Chondrocyte (in vitro differentiated cells): ENCODE measurements around the gene RBMS1. TPM values are rescaled to one million over a fixed set of nuclear protein-coding genes. Genes with fewer than 3 reads are reported as not detected.
A peak's percentile ranks its signal among the peaks of the same experiment; 100 is the strongest.

ENCODE experiments used
- DNase-seq: peaks from one replicate; pipeline ENCODE4 v3.0.0; 2021; ENCODE audit warnings: mixed read lengths, low spot score
- H3K27ac Mint-ChIP-seq: one replicate; pipeline ENCODE4 v1.8.0; 2021; ENCODE audit warnings: mild to moderate bottlenecking, moderate library complexity, mixed read lengths; ENCODE audit not compliant: unreplicated experiment
- H3K27me3 Mint-ChIP-seq: 2 replicates; pipeline ENCODE4 v1.8.0; 2021; ENCODE audit warnings: low read depth, mixed read lengths
- H3K36me3 Mint-ChIP-seq: 2 replicates; pipeline ENCODE4 v1.8.0; 2021; ENCODE audit warnings: low read depth, mixed read lengths
- H3K4me1 Mint-ChIP-seq: 2 replicates; pipeline ENCODE4 v1.8.0; 2021; ENCODE audit warnings: low read depth, mild to moderate bottlenecking, mixed read lengths
- H3K4me3 Mint-ChIP-seq: one replicate; pipeline ENCODE4 v1.8.0; 2021; ENCODE audit warnings: mild to moderate bottlenecking, moderate library complexity, mixed read lengths; ENCODE audit not compliant: unreplicated experiment
- H3K9me3 Mint-ChIP-seq: 2 replicates; pipeline ENCODE4 v1.8.0; 2021; ENCODE audit warnings: low read depth, mixed read lengths
- CTCF ChIP-seq: fragments of 200-600 bp; sonication (generic); IDR thresholded peaks from 2 replicates; pipeline ENCODE4 v1.5.0; 2021; ENCODE audit warnings: antibody characterized with exemption, mild to moderate bottlenecking, moderate library complexity
- total RNA-seq: library from RNA; stranded (reverse); gene quantifications from 3 replicates; pipeline ENCODE4 v1.2.1, GENCODE V29; 2021

RBMS1 gene
- total RNA-seq, 1 donor from 2014 or later, result 133 TPM

- Mint-ChIP-seq H3K4me3 (no peak overlapping the region), H3K9me3 (no peaks in the 10 kb centered on the region), H3K36me3 (peaks cover 12% of the 10 kb centered on the region), H3K27me3 (no peaks in the 10 kb centered on the region), H3K4me1 (peaks cover 90% of the 10 kb centered on the region), H3K27ac (peak overlapping the region; percentile 70)
- DNase-seq, result no peak
- no peak for TF ChIP-seq CTCF
These were observed 146.2 kb downstream of the RBMS1 start for GRCh38 chr2:160347269-160347863.

- Mint-ChIP-seq H3K4me3 (no peak overlapping the region), H3K27ac (peak overlapping the region; percentile 54), H3K9me3 (no peaks in the 10 kb centered on the region), H3K36me3 (peaks cover 11% of the 10 kb centered on the region), H3K27me3 (no peaks in the 10 kb centered on the region), H3K4me1 (peaks cover 90% of the 10 kb centered on the region)
- no peak for DNase-seq
- TF ChIP-seq CTCF, result no peak
These were observed 148.4 kb downstream of the RBMS1 start for GRCh38 chr2:160345071-160345764.

GRCh38 chr2:160343404-160343803 lies 150.2 kb downstream of the RBMS1 start:
- Mint-ChIP-seq H3K36me3 (peaks cover 2% of the 10 kb centered on the region), H3K4me1 (peaks cover 90% of the 10 kb centered on the region), H3K9me3 (no peaks in the 10 kb centered on the region), H3K4me3 (no peak overlapping the region), H3K27ac (peak overlapping the region; percentile 14), H3K27me3 (no peaks in the 10 kb centered on the region)
- no peak for DNase-seq
- TF ChIP-seq CTCF, result no peak

DNA sequence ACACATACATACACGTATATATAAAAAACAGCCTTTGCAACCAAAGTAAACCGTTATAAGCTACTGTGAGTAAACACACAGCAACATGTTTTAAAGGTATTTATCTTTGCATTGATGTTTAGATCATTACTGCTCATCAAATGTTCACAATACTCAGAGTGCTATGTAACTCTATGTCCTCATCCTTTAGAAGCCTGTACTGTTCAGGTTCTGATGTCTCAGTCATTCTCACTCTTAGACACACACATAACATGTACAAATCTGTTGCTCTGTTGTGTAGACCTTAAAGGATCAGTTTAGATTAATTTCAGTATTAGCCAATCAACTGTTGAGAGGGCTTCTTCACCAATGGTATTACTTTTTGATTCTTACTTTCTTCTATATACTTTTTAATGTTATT lies 153.9 kb downstream of the RBMS1 start:
- H3K36me3 Mint-ChIP-seq, result peaks cover 2% of the 10 kb centered on the region
- peaks cover 83% of the 10 kb centered on the region for H3K4me1 Mint-ChIP-seq
- H3K27me3 Mint-ChIP-seq, result no peaks in the 10 kb centered on the region
- H3K9me3 Mint-ChIP-seq, result no peaks in the 10 kb centered on the region
- DNase-seq, result no peak
- H3K4me3 Mint-ChIP-seq, result no peak overlapping the region
- no peak overlapping the region for H3K27ac Mint-ChIP-seq
- no peak for TF ChIP-seq CTCF

DNA sequence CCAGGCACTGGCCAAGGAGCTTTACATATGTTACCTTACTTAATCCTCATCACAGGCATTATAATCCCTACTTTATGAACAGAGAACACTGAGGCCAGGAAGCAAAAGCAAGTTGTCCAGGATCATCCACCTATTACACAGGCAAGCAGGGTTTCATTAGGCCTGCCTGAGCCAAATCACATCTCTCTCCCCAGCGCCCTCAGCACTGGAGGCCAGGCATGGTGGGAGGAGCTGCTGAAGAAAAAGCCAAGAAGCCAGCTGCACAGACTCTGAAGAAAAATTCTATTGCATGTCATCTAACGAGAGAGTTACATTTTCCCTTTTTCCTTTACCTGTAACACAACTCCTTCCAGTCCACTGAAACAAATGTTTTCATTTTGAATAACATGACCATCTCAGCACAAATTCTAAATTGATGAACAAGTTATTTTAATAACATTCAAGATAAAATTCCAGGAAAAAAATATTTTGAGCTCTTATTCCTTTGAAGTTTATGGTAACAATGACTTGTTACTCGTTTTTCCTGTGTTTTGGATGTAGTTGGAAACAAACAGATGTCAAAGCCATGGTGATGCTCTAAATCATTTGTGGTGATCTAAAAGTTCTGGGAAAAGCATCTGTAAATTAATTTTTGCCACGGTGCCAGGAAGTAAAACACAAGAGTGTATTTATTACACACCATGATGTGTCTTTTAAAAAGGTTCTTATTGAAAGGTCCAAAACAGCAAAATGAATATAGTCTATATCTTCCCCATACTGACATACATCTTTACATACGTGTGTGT lies 154.5 kb downstream of the RBMS1 start:
- peaks cover 85% of the 10 kb centered on the region for H3K4me1 Mint-ChIP-seq
- no peak overlapping the region for H3K4me3 Mint-ChIP-seq
- no peak for TF ChIP-seq CTCF
- H3K36me3 Mint-ChIP-seq, result peaks cover 2% of the 10 kb centered on the region
- no peaks in the 10 kb centered on the region for H3K9me3 Mint-ChIP-seq
- no peaks in the 10 kb centered on the region for H3K27me3 Mint-ChIP-seq
- DNase-seq, result no peak
- peak overlapping the region; percentile 71 for H3K27ac Mint-ChIP-seq
